ENCODE data around the gene KCNQ1. TPM values are rescaled to one million over a fixed set of nuclear protein-coding genes. Genes with fewer than 3 reads are reported as not detected.

Gene KCNQ1
- total and polyA plus RNA-seq, 2 donors (not counting 1 experiment from before 2014, with no cell fraction given), result 21.5 to 28.8 TPM

DNA sequence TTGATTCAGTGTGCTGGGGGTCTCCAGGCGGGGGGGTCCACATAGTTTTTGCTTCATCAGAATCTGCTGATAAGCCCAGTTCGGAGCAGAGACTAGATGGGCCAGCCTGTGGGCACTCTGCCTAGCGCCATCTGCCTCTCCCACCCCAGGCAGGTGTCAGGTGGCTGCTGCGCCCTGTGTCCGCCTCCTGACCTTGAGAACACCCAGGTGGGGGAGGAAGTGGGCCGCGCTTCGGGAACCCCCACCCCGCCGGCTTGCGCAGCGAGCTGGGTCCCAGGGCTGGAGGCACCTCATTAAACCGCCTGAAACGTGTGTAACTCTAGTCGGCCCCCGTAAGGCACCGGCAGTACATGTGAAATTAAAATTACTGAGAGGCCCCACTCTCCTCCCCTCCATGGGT lies 113.6 kb downstream of the KCNQ1 start:
- Histone ChIP-seq H3K79me2 (ENCODE audit: control insufficient read depth, insufficient read depth, low read length) (peaks cover 16% of the 10 kb centered on the region), H3K36me3 (replicated peaks in 1 of 2; ENCODE audit: control extremely low read depth in 1 of 2, control insufficient read depth in 1 of 2, extremely low read depth in 1 of 2, insufficient read depth in 2 of 2, low read length in 1 of 2) (no peaks in the 10 kb centered on the region), H3K4me3 (ENCODE audit: control extremely low read depth in 1 of 5, extremely low read depth in 1 of 5, insufficient read depth in 1 of 5, low read depth in 2 of 5, low read length in 4 of 5) (no peak overlapping the region), H3K27ac (ENCODE audit: low read length in 2 of 2) (no peak overlapping the region), H3K4me2 (replicated peaks; ENCODE audit: low read depth, low read length, poor library complexity, severe bottlenecking) (no peak overlapping the region), H3K27me3 (replicated peaks in 1 of 4; ENCODE audit: control extremely low read depth in 1 of 4, control insufficient read depth in 3 of 4, insufficient read depth in 4 of 4, low read length in 3 of 4) (no peaks in the 10 kb centered on the region), H3K4me1 (ENCODE audit: control insufficient read depth in 2 of 2, insufficient read depth in 2 of 2, low read length in 2 of 2) (peaks cover 17 to 20% of the 10 kb centered on the region in 2 donors), H3K9me3 (ENCODE audit: control extremely low read depth in 1 of 3, control insufficient read depth in 2 of 3, insufficient read depth in 1 of 3, low read length in 2 of 3) (no peaks in the 10 kb centered on the region), H2AFZ (ENCODE audit: insufficient read depth, low read depth, low read length, poor library complexity, severe bottlenecking) (no peak overlapping the region), H4K20me1 (ENCODE audit: control insufficient read depth, insufficient read depth, low read length, poor library complexity, severe bottlenecking) (peaks cover 68% of the 10 kb centered on the region), H3K9ac (ENCODE audit: low read length) (no peak overlapping the region)
- 98% methylated on average over 9 of the region's 17 CpGs for WGBS (ENCODE audit: insufficient coverage)
- Mint-ChIP-seq H3K9me3 (ENCODE audit: insufficient read depth) (no peaks in the 10 kb centered on the region), H3K4me3 (no peak overlapping the region), H3K27me3 (no peaks in the 10 kb centered on the region), H3K4me1 (peaks cover 30% of the 10 kb centered on the region), H3K27ac (no peak overlapping the region)
- no peak for ATAC-seq (ENCODE audit: low read depth)
- DNase-seq, result no peak
- intact Hi-C loops (cut with micrococcal nuclease), result no loop called here
- TF ChIP-seq, protein P1, sequence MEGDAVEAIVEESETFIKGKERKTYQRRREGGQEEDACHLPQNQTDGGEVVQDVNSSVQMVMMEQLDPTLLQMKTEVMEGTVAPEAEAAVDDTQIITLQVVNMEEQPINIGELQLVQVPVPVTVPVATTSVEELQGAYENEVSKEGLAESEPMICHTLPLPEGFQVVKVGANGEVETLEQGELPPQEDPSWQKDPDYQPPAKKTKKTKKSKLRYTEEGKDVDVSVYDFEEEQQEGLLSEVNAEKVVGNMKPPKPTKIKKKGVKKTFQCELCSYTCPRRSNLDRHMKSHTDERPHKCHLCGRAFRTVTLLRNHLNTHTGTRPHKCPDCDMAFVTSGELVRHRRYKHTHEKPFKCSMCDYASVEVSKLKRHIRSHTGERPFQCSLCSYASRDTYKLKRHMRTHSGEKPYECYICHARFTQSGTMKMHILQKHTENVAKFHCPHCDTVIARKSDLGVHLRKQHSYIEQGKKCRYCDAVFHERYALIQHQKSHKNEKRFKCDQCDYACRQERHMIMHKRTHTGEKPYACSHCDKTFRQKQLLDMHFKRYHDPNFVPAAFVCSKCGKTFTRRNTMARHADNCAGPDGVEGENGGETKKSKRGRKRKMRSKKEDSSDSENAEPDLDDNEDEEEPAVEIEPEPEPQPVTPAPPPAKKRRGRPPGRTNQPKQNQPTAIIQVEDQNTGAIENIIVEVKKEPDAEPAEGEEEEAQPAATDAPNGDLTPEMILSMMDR (IDR thresholded peaks at IDR 0.05), result no peak
- no peak for TF ChIP-seq EZH2 (IDR thresholded peaks at IDR 0.05; ENCODE audit: borderline replicate concordance, insufficient read depth, low read depth, low read length, poor library complexity, severe bottlenecking)
- ChIA-PET POLR2A (no interaction called here), CTCF (interaction anchor here (1.1 kb wide), 1 partner anchor 253 kb away, joined by 3 read pairs; no protein-coding TSS in a partner anchor)

- POLR2A ChIA-PET, result no interaction called here
- H4K20me1 ChIP-seq (ENCODE audit: control insufficient read depth, insufficient read depth, low read length, poor library complexity, severe bottlenecking), result peaks cover 64% of the 10 kb centered on the region
- no peak overlapping the region for H3K27ac ChIP-seq (ENCODE audit: low read length in 2 of 2)
- H2AFZ ChIP-seq (ENCODE audit: insufficient read depth, low read depth, low read length, poor library complexity, severe bottlenecking), result no peak overlapping the region
- CTCF ChIA-PET, result interaction anchor here (1.1 kb wide), 1 partner anchor 254 kb away, joined by 3 read pairs; no protein-coding TSS in a partner anchor
- TF ChIP-seq, protein P1 (IDR thresholded peaks at IDR 0.05), result no peak
- no peak for TF ChIP-seq EZH2 (IDR thresholded peaks at IDR 0.05; ENCODE audit: borderline replicate concordance, insufficient read depth, low read depth, low read length, poor library complexity, severe bottlenecking)
- Mint-ChIP-seq H3K9me3 (ENCODE audit: insufficient read depth) (no peaks in the 10 kb centered on the region), H3K27me3 (no peaks in the 10 kb centered on the region), H3K4me1 (peaks cover 28% of the 10 kb centered on the region), H3K27ac (no peak overlapping the region), H3K4me3 (no peak overlapping the region)
- no peaks in the 10 kb centered on the region for H3K27me3 ChIP-seq (replicated peaks in 1 of 4; ENCODE audit: control extremely low read depth in 1 of 4, control insufficient read depth in 3 of 4, insufficient read depth in 4 of 4, low read length in 3 of 4)
- H3K4me3 ChIP-seq (ENCODE audit: control extremely low read depth in 1 of 5, extremely low read depth in 1 of 5, insufficient read depth in 1 of 5, low read depth in 2 of 5, low read length in 4 of 5), result no peak overlapping the region
- H3K4me2 ChIP-seq (replicated peaks; ENCODE audit: low read depth, low read length, poor library complexity, severe bottlenecking), result peak overlapping the region; percentile 55
- WGBS (ENCODE audit: insufficient coverage), result 91% methylated on average over 13 of the region's 13 CpGs
- peaks cover 0 to 1% of the 10 kb centered on the region in 2 experiments for H3K36me3 ChIP-seq (replicated peaks in 1 of 2; ENCODE audit: control extremely low read depth in 1 of 2, control insufficient read depth in 1 of 2, extremely low read depth in 1 of 2, insufficient read depth in 2 of 2, low read length in 1 of 2)
- ATAC-seq (ENCODE audit: low read depth), result no peak
- H3K4me1 ChIP-seq (ENCODE audit: control insufficient read depth in 2 of 2, insufficient read depth in 2 of 2, low read length in 2 of 2), result peaks cover 17 to 20% of the 10 kb centered on the region in 2 donors
- peaks cover 16% of the 10 kb centered on the region for H3K79me2 ChIP-seq (ENCODE audit: control insufficient read depth, insufficient read depth, low read length)
- H3K9ac ChIP-seq (ENCODE audit: low read length), result peak overlapping the region; percentile 15
- intact Hi-C loops (cut with micrococcal nuclease), result no loop called here
- no peaks in the 10 kb centered on the region for H3K9me3 ChIP-seq (ENCODE audit: control extremely low read depth in 1 of 3, control insufficient read depth in 2 of 3, insufficient read depth in 1 of 3, low read length in 2 of 3)
- no peak for DNase-seq
These were observed 114.2 kb downstream of the KCNQ1 start for GRCh38 chr11:2558861-2559526.

Data from B cell (primary cell).